HEK293T (cell line): Measurements from ENCODE around the gene PHF11.
A peak's percentile ranks its signal among the peaks of the same experiment; 100 is the strongest.
"Not testable (repeated sequence)": the region's sequence is repeated elsewhere in the genome, so short reads cannot be mapped to it uniquely, and the experiment has no call there.

ENCODE experiments used
- CTCF ChIA-PET: fragments of 350-600 bp; formaldehyde crosslinking; extraction: SDS; loops from one replicate; lab custom pipeline; 2021; ENCODE audit warnings: antibody characterized with exemption, inconsistent platforms; lab: Yijun Ruan, JAX
- POLR2A ChIA-PET: fragments of 350-600 bp; formaldehyde crosslinking; extraction: SDS; loops from one replicate; lab custom pipeline; 2020; ENCODE audit warnings: antibody characterized with exemption, inconsistent platforms; lab: Yijun Ruan, JAX
- DNase-seq: peaks from one replicate; pipeline ENCODE4 v3.0.0; 2012; ENCODE audit warnings: mixed read lengths; ENCODE audit errors: extremely low spot score
- ARNT ChIP-seq: fragments of 450-650 bp; IDR thresholded peaks from 2 replicates; pipeline ENCODE4 v1.6.1; 2017; ENCODE audit warnings: mild to moderate bottlenecking
- BHLHE40 ChIP-seq: fragments of 450-650 bp; IDR thresholded peaks from 2 replicates; pipeline ENCODE4 v1.6.1; 2016; ENCODE audit warnings: mild to moderate bottlenecking, moderate library complexity, borderline replicate concordance
- CTBP1 ChIP-seq: fragments of 450-650 bp; IDR thresholded peaks from 2 replicates; pipeline ENCODE4 v1.6.1; 2016; ENCODE audit warnings: borderline replicate concordance
- ELF4 ChIP-seq: fragments of 450-650 bp; IDR thresholded peaks from 2 replicates; pipeline ENCODE4 v1.6.1; 2017; ENCODE audit warnings: antibody characterized with exemption
- FOXA1 ChIP-seq: fragments of 450-650 bp; IDR thresholded peaks from 2 replicates; pipeline ENCODE4 v1.6.1; 2016; ENCODE audit warnings: mild to moderate bottlenecking
- FOXK2 ChIP-seq: fragments of 450-650 bp; IDR thresholded peaks from 2 replicates; pipeline ENCODE4 v1.6.1; 2016; ENCODE audit warnings: mild to moderate bottlenecking
- FOXM1 ChIP-seq: fragments of 450-650 bp; IDR thresholded peaks from 2 replicates; pipeline ENCODE4 v1.6.1; 2017; ENCODE audit warnings: mild to moderate bottlenecking, borderline replicate concordance
- HDGF ChIP-seq: fragments of 450-650 bp; IDR thresholded peaks from 2 replicates; pipeline ENCODE4 v1.6.1; 2017; ENCODE audit warnings: antibody characterized with exemption, borderline replicate concordance
- L3MBTL2 ChIP-seq: fragments of 450-650 bp; conservative IDR thresholded peaks from 2 replicates; pipeline ENCODE4 v1.6.1; 2016; ENCODE audit warnings: mild to moderate bottlenecking
- LEF1 ChIP-seq: fragments of 450-650 bp; IDR thresholded peaks from 2 replicates; pipeline ENCODE4 v1.6.1; 2017; ENCODE audit warnings: mild to moderate bottlenecking, borderline replicate concordance
- NFRKB ChIP-seq: fragments of 450-650 bp; IDR thresholded peaks from 2 replicates; pipeline ENCODE4 v1.6.1; 2016; ENCODE audit warnings: mild to moderate bottlenecking, moderate library complexity
- PKNOX1 ChIP-seq: fragments of 450-650 bp; IDR thresholded peaks from 2 replicates; pipeline ENCODE4 v1.6.1; 2016
- SP1 ChIP-seq: fragments of 450-650 bp; IDR thresholded peaks from 2 replicates; pipeline ENCODE4 v1.6.1; 2017
- SUZ12 ChIP-seq: fragments of 450-650 bp; IDR thresholded peaks from 2 replicates; pipeline ENCODE4 v1.6.1; 2016; ENCODE audit warnings: mild to moderate bottlenecking
- TARDBP ChIP-seq: fragments of 450-650 bp; IDR thresholded peaks from 2 replicates; pipeline ENCODE4 v1.6.1; 2016
- ZNF384 ChIP-seq: fragments of 450-650 bp; IDR thresholded peaks from 2 replicates; pipeline ENCODE4 v1.6.1; 2016

Gene PHF11

DNA sequence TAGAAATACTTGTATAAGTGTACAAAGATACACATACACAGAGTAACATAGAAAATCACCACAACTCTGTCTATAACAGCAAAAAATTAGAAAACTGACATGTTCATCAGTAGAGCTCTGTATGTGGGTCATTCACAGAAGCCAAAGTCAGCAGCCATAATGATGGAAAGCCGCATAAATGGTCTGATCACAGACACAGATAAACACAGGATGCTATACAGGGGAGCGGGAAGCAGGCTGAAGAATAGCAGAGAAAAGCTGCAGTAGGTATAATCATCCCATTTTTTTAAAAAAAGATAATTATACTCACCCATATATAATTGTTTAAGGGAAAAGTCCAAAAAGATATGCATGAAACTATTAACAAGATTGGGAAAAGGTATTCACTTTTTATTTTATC is 58.1 kb downstream of the PHF11 start:
- TF ChIP-seq BHLHE40 (no peak), TARDBP (no peak)
- DNase-seq, result no peak
- POLR2A ChIA-PET, result no interaction called here
- CTCF ChIA-PET, result no interaction called here

- ChIA-PET CTCF (no interaction called here), POLR2A (no interaction called here)
- no peak for TF ChIP-seq HDGF
- TF ChIP-seq LEF1, result no peak
- no peak for TF ChIP-seq ELF4
- TF ChIP-seq PKNOX1, result no peak
- TF ChIP-seq TARDBP, result no peak
- no peak for TF ChIP-seq NFRKB
- TF ChIP-seq ZNF384, result no peak
- no peak for TF ChIP-seq CTBP1
- TF ChIP-seq BHLHE40, result no peak
- no peak for DNase-seq
Observed at GRCh38 chr13:49554387-49554786, 58.6 kb downstream of the PHF11 start.

- CTCF ChIA-PET, result no interaction called here
- TF ChIP-seq ELF4 (no peak), ZNF384 (no peak), ARNT (no peak), FOXM1 (no peak), FOXK2 (no peak)
- DNase-seq, result no peak
- POLR2A ChIA-PET, result no interaction called here
Observed at GRCh38 chr13:49559006-49559405, 63.3 kb downstream of the PHF11 start.

GRCh38 chr13:49560270-49561061 is 64.7 kb downstream of the PHF11 start:
- DNase-seq, result peak; percentile 14
- POLR2A ChIA-PET, result no interaction called here
- CTCF ChIA-PET, result interaction anchor here (1.1 kb wide), 1 partner anchor 10 kb away, joined by 3 read pairs; no protein-coding TSS in a partner anchor

GRCh38 chr13:49561062-49561410 is 65.3 kb downstream of the PHF11 start:
- POLR2A ChIA-PET, result no interaction called here
- DNase-seq, result no peak
- CTCF ChIA-PET, result no interaction called here
- TF ChIP-seq ARNT (no peak), ZNF384 (no peak), LEF1 (no peak), NFRKB (no peak), ELF4 (no peak), PKNOX1 (no peak)

More at GRCh38 chr13:49560270-49561061, 64.7 kb downstream of the PHF11 start:
- TF ChIP-seq FOXK2, result no peak

DNA sequence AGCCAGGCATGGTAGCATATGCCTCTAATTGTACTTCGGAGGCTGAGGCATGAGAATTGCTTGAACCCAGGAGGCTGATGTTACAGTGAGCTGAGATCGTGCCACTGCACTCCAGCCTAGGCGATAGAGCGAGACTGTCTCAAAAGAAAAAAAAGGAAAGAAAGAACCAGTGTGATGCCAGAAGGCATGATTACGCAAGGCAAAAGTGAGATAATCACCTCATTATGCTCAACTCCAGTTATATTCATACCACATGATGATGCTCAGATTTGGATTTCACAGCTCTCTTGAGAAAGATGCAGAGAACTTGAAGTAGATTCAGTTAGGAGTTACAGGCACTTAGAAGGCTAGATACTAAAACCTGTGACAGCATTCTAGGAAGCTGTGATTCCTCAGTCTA is 67.8 kb downstream of the PHF11 start:
- POLR2A ChIA-PET, result no interaction called here
- TF ChIP-seq ZNF384 (no peak), ELF4 (no peak), TARDBP (no peak), HDGF (no peak), FOXK2 (no peak), SP1 (no peak), CTBP1 (no peak), ARNT (no peak), L3MBTL2 (no peak), SUZ12 (no peak), PKNOX1 (no peak), FOXA1 (no peak), FOXM1 (no peak), LEF1 (no peak), NFRKB (no peak), BHLHE40 (no peak)
- CTCF ChIA-PET, result no interaction called here
- no peak for DNase-seq

GRCh38 chr13:49565461-49565860 is 69.7 kb downstream of the PHF11 start:
- CTCF ChIA-PET, POLR2A ChIA-PET, DNase-seq: not testable (repeated sequence)

DNA sequence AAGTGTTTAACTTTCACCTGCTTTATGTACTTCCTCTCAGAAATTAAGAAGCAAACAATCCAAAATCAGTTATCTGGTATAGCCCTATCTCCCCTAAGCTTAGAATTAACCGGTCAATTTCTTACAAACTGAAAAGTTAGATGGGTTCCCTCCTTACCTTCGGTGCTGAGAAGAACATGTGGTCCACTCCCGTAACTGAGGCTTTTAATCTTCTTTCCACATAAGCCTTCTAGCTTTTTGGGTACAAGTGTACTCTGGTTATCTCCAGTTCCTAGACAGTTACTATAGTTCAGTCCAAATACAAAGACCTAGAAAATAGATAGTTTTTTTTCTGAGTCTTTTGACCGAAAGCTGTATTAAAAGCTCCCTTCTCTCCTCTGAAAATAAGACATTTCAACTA is 70.7 kb downstream of the PHF11 start:
- TF ChIP-seq LEF1, result no peak
- no peak for TF ChIP-seq FOXK2
- TF ChIP-seq L3MBTL2, result no peak
- no peak for TF ChIP-seq NFRKB
- ChIA-PET POLR2A (no interaction called here), CTCF (no interaction called here)
- no peak for DNase-seq
